ENCODE measurements around the gene SLC9C2.
"Not testable (repeated sequence)": the region's sequence is repeated elsewhere in the genome, so short reads cannot be mapped to it uniquely, and the experiment has no call there.

SLC9C2 gene

GRCh38 chr1:173484276-173484675, 118.6 kb downstream of the SLC9C2 start:
- no peak for DNase-seq

GRCh38 chr1:173482683-173483082, 120.2 kb downstream of the SLC9C2 start:
- no peak for DNase-seq

GRCh38 chr1:173481195-173481772, 121.6 kb downstream of the SLC9C2 start:
- no peak for DNase-seq

- no peak for DNase-seq
Observed at GRCh38 chr1:173479649-173480048, 123.2 kb downstream of the SLC9C2 start.

- no peak for DNase-seq
Observed at GRCh38 chr1:173478094-173478674, 124.7 kb downstream of the SLC9C2 start.

DNA sequence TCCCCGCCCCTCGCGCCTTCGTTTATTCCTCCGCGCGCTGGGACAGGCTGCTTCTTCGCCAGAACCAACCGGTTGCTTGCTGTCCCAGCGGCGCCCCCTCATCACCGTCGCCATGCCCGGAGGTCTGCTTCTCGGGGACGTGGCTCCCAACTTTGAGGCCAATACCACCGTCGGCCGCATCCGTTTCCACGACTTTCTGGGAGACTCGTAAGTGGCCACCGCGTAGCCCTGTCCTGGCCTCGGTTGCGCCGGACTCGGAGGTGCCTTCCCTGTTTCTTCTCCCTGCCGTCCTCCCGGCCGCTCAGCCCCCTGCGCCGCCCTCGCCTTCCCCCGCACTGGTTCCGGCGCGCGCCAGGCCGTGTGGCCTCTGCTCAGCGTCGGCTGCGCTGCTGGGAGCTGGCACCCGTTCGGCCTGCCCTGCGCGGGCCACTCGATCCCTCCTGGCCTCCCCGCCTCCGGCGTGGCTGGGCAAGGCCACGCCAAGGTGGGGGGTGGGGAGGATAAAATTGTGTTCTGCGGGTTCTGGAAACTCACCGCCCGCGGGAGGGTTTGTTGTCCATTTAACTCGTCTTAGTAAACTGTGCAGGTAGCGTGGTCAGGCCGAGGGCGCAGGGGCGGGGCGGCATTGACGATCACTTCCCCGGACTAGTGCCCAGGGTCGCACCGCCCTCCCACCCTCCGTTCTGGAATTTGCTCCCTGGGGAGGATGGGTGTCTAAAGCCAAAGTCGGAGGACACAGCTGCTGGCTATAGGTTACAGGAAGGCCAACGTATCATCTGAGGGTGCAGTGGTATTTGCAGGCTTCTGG, 125.4 kb downstream of the SLC9C2 start, which contains the start of gene PRDX6:
Gene PRDX6, plus strand, starts transcription at position 50 of the 808 bp plus-strand sequence. Its CDS starts 63 bp downstream, at position 113.
- peak; percentile 72 to 79 for DNase-seq

DNA sequence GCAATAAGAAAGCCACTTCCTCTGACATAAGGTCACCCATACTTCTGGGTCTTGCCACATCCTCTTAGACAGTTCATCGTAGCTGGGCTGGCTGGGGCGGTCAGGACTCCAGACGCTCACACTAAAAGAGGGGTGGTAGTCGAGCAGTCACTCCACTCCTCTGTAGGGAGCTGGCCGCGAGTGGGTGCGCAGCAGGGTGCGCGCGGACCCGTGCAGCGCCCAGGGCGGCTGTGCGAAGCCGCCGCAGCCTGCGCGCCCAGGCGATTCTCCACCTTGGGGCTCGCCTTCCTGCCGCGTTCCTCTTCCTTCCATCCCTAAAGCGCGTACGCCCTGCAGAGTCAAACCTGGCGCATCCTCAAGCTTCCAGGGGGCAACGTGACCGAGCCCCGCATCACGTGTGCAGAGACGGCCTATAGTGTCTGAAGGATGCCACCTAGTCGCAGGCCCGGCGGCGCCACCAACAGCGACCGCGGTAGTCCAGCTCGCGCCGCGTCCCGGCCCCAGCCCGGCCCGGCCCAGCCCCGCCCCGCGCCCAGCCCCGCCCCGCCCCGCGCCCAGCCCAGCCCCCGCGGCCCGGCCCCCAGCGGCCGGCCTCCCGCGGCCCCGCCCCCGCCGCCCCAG, 126.1 kb downstream of the SLC9C2 start:
- DNase-seq, result peak; percentile 92 to 97

- DNase-seq, result no peak
Observed at GRCh38 chr1:173476197-173476664, 126.6 kb downstream of the SLC9C2 start.

DNA sequence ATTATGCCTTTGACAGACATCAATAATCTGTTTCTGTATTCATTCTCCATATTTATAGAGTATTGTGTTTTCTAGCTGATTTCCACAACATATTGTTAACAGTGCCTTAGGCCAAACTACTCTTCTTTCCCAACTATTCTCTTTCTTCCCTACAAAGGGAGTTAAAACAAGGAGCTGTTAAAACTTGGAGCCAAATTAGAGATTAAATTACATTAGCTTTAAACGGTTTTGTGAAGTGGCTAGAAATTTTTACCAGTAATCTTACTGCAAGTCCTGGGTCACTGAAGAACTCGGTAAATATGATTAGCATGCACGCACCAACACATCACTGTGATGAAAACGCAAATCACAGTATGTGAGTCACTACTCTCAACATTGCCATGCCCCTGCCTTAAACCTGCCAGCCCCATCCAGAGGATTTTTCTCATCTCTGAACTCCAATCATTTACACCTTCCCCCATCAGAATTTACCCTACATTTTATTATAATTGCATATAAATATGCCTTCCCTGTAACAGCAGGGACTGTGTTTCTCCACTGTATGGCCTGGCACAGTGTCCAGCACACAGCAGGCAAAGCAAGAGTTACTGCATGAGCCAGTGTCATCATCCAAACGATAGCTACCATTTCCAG, 127.2 kb downstream of the SLC9C2 start:
- no peak for DNase-seq

DNA sequence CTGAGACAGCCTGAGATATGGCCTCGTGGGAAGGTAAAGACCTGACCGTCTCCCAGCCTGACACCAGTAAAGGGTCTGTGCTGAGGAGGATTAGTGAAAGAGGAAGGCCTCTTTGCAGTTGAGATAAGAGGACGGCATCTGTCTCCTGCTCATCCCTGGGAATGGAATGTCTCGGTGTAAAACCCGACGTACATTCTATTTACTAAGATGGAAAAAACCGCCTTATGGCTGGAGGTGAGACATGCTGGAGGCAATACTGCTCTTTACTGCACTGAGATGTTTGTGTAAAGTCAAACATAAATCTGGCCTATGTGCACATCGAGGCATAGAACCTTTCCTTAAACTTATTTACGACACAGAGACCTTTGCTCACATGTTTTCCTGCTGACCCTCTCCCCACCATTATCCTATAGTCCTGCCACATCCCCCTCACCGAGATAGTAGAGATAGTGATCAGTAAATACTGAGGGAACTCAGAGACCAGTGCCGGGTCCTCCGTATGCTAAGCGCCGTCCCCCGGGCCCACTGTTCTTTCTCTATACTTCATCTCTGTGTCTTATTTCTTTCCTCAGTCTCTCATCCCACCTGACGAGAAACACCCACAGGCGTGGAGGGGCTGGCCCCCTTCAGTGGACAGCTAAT, 128.0 kb downstream of the SLC9C2 start:
- not testable (repeated sequence) for DNase-seq

GRCh38 chr1:173474097-173474779, 128.6 kb downstream of the SLC9C2 start:
- no peak for DNase-seq

DNA sequence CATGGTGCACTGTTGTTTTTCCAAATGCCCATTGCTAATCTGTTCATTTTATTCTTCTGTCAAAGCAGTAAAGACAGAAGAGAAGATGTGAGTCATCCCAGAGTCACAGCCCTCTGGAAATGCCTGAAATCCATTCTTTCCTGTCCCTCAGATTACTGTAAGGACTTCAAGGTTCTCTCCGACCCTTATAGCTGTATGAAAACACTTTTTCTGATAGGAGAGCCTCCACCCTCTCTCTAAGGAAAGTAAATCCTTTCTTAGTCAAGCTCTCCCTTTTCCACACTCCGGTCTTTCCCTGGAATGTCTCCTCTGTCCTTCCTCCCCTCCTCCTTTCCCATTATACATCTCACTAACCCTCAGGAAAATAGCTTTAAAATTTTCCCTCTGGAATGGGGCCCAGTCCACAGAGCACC, 129.3 kb downstream of the SLC9C2 start:
- DNase-seq, result no peak

DNA sequence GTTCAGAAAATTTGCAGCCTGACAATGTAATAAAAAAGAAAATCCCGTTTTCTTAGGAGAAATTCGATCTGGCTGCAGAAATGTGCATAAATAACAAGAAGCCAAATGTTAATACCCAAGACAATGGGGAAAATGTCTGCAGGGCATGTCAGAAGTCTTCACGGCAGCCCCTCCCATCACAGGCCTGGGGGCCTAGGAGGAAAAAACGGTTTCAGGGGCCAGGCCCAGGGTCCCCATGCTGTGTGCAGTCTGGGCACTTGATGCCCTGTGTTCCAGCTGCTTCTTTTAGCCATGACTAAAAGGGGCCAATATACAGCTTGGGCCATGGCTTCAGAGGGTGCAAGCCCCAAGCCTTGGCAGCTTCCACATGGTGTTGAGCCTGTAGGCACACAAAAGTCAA, 132.3 kb downstream of the SLC9C2 start:
- no peak for DNase-seq

- DNase-seq, result no peak
Observed at GRCh38 chr1:173469656-173470055, 133.2 kb downstream of the SLC9C2 start.

GRCh38 chr1:173467426-173467825, 135.4 kb downstream of the SLC9C2 start:
- DNase-seq, result no peak

GRCh38 chr1:173464185-173464584, 138.7 kb downstream of the SLC9C2 start:
- DNase-seq, result not testable (repeated sequence)

GRCh38 chr1:173462666-173463065, 140.2 kb downstream of the SLC9C2 start:
- DNase-seq, result not testable (repeated sequence)

DNA sequence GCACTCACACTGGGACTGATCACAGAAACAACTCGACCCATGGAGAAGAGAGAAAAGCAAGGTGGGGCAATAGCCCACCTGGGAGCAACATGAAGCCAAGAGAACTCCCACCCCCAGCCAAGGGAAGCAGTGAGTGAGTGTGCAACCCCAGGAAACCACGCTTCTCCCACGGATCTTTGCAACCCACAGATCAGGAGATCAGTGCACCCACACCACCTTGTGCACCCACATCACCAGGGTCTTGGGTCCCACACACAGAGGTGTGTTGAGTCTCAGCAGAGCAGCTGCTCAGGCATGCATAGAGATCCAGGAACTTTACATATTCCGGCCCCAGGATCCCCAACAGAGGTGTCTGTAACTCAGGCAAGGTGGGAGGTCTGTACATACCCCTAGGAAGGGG, 143.0 kb downstream of the SLC9C2 start:
- no peak for DNase-seq

DNA sequence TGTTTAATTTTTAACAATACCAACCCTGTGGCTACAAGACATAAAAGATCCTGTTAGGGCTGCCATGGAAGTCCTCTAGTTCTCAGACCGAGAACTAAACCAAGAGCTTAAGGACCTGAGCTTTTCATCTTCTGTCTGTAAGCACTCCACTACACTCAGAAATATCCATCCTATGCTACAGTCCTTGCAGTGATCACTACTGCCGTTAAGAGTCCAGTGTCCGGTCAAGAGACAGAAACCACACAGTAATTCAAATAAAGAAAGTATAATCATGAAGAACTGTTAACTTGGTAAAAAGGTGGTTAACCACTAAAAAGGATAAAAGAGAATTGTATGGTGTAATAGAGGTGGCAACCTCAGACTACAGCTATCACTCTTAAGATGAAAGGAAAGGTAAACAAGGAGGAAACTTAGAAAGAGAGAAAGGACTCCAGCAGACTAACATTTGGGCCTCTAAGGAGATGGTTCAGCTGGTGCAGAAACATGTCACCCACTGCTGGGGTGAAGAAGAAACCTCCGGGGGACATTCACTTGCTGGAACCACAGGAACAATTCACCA, 147.8 kb downstream of the SLC9C2 start:
- DNase-seq, result no peak

DNA sequence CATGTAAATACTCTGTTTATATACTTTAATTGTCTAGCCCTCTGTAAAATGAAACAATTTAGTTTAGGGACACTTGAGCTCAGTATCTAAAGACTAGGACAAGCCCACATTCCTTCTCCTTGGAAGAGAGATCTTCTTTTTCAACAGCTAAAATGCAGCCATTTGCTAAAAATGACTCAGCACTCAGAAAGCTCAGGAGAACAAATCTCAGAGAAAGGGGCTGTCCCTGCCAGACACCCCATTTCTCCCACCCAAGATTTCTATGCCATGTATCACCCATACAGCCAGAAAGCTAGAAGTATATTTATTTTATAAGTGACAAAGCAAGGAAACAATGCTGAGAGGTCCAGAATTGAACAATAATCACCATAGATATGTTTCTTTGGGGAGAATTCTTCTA, 148.9 kb downstream of the SLC9C2 start:
- no peak for DNase-seq

GRCh38 chr1:173451981-173452380, 150.9 kb downstream of the SLC9C2 start:
- no peak for DNase-seq
